ENCODE results near the gene CALR3.
A peak's percentile ranks its signal among the peaks of the same experiment; 100 is the strongest.
"Not testable (repeated sequence)": the region's sequence is repeated elsewhere in the genome, so short reads cannot be mapped to it uniquely, and the experiment has no call there.

CALR3 gene

DNA sequence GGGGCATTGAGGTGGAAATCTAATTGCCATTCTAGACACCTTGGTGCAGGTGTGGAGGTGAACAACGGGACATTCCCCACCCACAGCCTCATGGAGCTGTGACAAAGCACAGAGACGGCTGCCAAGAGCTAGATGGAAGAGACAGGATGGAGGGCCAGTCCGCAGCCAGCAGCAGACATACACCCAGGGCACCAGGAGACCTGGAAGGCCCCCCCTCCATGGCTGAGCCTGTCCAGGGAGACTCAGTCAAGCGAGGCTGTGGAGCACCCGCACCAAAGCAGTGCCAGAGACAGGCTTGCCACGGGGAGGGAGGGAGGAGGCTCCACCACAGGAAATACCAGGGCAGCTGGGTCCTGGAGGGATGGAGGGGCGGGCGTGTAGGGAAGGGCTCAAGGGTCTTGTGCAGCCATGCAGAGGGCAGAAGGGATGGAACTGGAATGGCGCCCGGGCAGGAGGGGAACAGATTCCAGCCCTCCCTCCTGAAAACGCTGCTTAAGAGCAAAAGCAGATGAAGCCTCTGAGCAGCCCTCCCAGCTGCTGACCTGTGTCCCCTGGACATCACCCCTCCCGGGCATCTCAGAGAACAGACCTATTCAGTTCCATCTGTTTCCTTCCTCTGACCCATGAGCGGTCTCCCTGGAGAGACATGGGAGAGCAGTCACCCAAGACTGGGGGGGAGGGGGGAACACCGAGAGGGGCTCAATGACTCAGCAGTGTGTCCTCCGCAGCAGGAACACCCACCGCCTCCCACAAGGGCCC is 38.6 kb downstream of the CALR3 start:
- no peak for DNase-seq (ENCODE audit: low spot score)

GRCh38 chr19:16456652-16457194 is 39.2 kb downstream of the CALR3 start:
- no peak for DNase-seq (ENCODE audit: low spot score)

DNA sequence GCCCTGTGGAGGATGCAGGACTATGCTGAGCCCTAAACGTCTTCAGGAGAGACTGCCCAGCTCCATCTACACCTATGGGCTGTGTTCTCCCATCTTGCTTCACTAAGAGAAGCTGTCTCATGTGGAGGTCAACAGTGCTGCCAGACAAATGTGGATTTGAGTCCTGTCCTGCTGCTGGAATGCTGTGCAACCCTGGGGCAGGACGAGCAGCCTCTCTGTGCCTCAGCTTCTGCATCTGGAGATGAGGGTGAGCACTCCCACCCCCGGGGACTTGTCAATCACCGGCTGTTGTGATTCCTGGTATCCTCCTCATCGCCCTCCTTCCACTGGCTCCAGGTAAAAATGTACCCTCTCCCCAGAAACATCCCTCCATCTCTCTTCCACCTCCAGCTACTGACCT is 40.5 kb downstream of the CALR3 start:
- DNase-seq (ENCODE audit: low spot score) = no peak

DNA sequence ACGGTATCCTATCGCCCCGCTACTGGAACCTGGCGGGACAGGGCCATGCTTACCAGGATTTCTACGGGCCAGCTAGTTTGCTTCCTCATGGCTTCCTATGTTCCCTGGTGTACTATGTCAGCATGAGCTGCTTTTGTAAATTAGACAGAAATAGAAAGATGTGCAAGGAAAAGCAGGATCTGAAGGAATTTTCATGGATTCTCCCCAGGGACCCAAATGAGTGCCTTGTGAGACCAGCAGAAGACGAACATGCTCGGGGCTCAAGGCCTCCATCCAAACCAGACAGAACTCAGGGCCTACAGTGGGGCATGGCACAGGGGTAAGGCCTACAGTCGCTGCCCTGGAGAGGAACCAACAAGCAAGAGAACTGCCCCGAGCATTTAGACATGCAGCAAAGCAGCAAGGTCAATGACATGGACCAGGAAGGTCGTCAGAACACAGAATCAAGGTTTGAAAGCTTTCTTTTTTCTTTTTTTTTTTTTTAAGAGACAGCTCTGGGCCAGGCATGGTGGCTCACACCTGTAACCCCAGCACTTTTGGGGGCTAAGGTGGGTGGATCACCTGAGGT is 41.5 kb downstream of the CALR3 start:
- no peak for DNase-seq (ENCODE audit: low spot score)

DNA sequence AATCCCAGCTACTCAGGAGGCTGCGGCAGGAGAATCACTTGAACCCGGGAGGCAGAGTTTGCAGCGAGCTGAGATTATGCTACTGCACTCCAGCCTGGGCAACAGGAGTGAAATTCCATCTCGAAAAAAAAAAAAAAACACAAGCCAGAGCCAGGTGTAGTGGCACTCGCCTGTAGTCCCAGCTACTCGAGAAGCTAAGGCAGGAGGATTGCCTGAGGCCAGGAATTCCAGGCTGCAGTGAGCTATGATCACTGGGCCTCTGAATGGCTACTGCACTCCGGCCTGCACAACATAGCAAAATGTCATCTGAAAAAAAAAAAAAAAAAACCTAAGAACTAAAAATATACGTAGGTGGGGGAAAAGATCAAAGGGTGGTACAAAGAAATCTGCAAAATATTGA is 43.6 kb downstream of the CALR3 start:
- no peak for DNase-seq (ENCODE audit: low spot score)

GRCh38 chr19:16449330-16449961 is 46.5 kb downstream of the CALR3 start:
- peak; percentile 49 for DNase-seq (ENCODE audit: low spot score)

DNA sequence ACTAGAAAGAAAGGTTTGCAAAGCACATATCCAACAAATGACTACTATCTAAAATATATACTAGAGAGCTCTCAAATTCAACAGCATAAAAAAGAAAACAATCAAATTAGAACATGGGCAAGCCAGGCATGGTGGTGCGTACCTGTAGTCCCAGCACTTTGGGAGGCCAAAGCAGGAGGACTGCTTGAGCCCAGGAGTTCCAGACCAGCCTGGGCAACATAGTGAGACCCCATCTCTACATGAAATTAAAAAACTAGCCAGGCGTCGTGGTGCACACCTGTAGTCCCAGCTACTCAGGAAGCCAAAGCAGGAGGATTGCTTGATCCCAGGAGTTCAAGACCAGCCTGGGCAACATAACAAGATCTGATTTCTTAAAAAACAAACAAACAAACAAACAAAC is 47.1 kb downstream of the CALR3 start:
- DNase-seq (ENCODE audit: low spot score) = not testable (repeated sequence)

DNA sequence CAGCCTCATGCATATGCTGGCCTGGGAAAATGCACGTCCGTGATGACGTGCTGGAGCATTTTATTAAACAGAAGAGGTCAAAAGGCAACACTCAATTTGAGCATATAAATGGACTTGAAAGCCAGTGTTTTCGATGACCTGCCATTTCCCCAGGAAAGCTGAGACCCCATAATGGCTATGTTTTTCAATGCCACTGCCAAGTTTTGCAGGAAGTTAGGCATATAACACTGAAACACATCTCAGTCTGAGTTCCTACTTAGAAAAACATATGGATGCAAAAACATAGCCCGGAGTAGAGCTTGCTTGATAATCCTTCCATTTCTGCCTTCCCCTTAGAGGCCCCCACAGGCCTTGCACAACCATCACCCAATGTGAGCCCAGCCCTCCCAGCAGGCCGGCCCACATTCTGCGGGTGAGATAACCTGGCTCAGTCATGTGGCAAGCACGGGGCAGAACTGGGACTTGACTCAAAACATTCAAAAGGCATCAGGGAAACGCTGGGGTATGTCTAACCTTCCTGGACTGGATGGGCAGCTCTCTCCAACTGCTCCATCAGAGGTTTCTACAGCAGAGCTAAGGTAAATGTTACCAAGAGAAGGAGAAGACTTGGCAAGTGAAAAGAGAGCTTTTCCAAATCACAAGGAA is 49.1 kb downstream of the CALR3 start:
- DNase-seq (ENCODE audit: low spot score) = peak; percentile 75

DNA sequence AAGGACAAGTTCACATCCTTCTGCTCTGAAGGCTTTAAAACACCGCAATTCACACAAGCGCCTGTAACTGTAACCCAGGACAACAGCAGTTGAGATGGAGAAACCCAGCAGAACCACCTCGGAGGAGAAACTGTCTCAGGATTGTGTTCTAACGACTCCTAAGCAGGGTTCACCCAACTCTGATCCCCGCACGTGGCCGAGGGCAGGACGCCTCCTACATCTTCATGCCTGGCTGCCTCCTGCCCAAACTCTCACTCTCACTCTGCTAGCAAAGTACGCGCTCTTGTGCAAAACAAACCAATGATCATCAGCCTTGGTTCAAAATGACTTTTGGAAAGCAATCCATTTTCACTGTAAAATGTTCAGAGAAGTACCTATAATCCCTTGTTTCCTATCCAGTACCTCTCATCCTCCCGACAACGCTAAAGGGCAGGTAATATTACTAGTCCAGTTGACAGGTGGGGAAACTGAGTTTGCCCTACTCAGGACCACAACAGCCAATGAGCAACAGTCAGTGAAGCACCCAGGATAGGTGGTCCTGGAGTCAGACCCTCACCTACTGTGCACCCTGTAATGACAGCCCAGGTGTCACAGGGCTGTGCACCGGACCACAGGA is 49.8 kb downstream of the CALR3 start:
- no peak for DNase-seq (ENCODE audit: low spot score)

GRCh38 chr19:16445238-16446107 is 50.5 kb downstream of the CALR3 start:
- no peak for DNase-seq (ENCODE audit: low spot score)

DNA sequence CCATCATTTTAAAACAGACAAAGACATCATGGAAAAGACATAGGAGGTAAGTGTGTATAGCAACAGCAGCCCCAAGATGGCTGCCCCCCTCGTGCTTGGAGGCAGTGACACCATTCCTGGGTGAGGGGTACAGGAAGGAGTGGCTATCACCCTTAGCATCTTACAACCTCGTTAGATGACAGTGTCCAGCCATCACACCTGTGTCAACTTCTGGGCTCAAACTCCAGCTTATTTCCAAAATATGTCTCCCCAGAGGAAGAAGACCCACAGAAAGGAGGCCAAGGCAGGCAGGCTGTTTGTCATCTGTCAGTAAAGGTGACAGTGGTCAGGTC is 51.7 kb downstream of the CALR3 start:
- DNase-seq (ENCODE audit: low spot score) = no peak

DNA sequence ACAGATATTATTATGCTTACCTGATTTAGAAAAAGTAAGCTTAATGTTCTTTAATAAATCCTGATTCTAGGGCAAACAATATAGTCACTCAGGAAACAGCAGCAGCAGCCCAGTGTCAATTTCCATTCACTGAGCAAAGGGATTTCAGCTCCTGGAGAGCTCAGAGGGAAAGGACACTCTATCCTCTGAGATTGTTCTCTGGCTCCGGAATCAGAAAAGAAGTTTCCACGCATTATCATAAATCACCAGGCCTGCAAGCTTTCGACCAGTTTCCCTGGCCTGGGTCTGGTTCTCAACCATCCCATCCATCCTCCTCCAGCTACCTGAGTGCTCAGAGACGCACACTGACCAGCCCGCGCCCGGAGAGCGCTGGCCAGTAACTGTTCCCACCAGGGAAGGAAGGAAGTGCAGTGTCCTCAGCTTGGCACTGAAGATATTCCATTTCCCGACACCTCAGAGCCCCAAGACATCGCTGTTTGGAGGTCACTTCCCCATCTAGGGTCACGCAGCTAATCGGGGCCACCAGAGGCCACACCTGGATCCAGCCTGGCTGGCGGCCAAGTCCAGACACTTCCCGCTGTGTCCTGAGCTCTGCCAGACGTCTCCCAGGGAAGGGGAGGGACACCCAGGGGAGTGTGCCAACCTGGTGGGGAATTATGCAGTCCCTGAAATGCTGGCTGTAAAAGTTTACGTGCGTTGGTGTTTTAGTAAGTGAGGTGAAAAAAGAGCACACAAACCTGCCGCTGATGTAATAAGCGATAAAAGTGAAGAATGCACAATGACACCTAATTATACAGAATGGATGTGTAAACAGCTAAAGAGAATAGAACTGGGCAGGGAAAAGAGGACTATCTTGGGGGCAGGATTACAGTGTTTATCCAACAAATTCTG is 53.3 kb downstream of the CALR3 start:
- DNase-seq (ENCODE audit: low spot score) = no peak

GRCh38 chr19:16441661-16442162 is 54.3 kb downstream of the CALR3 start:
- peak; percentile 33 for DNase-seq (ENCODE audit: low spot score)

- DNase-seq (ENCODE audit: low spot score) = no peak
Measured at GRCh38 chr19:16436780-16437332, 59.1 kb downstream of the CALR3 start.

GRCh38 chr19:16435999-16436650 is 59.8 kb downstream of the CALR3 start:
- no peak for DNase-seq (ENCODE audit: low spot score)

DNA sequence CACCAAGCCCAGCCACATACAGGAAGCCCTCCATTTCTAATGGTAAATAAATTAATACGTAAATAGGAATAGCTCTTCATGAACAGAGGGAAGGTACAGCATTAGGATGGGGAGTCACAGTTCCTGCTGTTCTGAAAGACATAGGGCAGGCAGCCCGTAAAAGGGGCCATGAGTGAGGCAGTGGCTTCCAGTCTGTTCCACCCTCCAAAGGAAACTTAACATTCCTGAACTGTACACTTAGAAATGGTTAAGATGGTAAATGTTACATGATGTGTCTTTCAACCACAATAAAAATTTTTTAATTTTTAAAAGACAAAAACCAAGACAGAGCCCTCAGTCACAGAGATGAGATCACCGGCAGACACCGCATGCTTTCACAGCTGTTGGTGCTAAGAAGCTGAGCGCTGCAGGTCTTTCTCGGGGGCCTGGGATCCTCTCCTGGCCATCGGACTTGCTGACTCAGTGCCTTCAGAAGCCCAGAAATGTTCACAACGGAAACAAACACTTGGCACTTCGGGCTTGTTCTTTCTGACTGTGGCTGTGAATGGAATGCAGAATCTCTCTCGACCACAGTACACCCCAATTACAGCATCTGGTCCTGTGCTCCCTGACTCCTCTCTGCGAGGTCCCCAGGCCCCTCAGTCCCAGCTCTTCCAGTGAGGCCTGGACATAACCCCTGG is 60.6 kb downstream of the CALR3 start:
- no peak for DNase-seq (ENCODE audit: low spot score)

- no peak for DNase-seq (ENCODE audit: low spot score)
Measured at GRCh38 chr19:16433986-16434385, 62.0 kb downstream of the CALR3 start.

- no peak for DNase-seq (ENCODE audit: low spot score)
Measured at GRCh38 chr19:16429759-16430091, 66.2 kb downstream of the CALR3 start.
